Measurements from ENCODE around the gene CRIP2.

The CRIP2 gene

DNA sequence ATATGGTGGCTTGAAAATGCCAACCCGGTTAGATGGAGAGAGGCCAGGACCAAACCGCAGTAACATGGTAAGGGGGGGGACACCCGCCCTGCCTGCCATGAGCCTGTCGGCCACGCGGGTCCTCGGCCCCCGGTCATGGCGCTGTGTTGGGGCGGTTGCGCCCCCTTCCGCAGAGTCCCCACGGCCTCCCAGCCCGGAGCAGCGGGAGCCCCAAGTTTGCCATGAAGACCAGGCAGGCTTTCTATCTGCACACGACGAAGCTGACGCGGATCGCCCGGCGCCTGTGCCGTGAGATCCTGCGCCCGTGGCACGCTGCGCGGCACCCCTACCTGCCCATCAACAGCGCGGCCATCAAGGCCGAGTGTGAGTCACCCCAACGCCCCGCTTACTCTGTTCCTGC lies 10.1 kb upstream of the CRIP2 start:
- DNase-seq (ENCODE audit: low read depth): no peak

DNA sequence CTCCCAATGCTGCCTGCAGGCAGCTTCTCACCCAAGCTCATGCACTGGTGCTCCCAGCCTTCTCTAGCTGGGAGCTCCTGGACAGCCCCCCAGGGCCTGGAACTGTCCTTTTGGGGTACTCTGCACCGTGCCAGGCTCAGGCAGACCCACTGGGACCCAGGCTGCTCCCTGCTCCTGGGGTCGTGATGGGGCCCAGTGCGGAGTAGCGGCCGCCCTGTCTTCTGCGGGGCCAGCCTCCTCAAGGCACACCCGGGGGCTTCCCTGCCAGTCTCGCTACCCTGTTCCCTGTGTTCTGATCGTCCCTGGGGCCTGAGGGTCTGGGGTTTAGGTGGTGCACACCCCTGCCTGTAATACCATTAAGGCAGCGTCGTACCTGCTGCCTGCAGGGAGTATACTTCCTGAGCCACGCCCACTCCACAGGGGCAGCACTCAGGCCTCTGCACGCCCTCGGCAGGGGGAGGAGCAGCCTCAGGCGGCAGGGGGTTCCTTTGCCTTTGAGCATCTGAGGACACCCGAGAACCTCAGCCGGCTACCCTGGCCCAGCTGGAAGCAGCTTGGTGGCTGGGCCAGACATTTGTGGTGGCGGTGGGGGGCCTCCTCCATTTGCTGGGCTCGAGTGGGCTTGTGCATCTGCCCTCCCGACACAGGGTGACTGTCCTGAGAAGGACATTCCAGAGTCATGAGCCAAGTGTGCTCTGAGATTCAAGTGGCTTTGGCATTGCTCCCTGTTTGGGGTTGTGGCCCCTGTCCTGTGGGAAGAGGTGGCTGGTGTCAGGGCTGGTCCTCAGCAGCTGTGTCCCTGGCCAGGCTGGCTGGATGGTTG lies 9.2 kb upstream of the CRIP2 start:
- DNase-seq (ENCODE audit: low read depth): no peak

DNA sequence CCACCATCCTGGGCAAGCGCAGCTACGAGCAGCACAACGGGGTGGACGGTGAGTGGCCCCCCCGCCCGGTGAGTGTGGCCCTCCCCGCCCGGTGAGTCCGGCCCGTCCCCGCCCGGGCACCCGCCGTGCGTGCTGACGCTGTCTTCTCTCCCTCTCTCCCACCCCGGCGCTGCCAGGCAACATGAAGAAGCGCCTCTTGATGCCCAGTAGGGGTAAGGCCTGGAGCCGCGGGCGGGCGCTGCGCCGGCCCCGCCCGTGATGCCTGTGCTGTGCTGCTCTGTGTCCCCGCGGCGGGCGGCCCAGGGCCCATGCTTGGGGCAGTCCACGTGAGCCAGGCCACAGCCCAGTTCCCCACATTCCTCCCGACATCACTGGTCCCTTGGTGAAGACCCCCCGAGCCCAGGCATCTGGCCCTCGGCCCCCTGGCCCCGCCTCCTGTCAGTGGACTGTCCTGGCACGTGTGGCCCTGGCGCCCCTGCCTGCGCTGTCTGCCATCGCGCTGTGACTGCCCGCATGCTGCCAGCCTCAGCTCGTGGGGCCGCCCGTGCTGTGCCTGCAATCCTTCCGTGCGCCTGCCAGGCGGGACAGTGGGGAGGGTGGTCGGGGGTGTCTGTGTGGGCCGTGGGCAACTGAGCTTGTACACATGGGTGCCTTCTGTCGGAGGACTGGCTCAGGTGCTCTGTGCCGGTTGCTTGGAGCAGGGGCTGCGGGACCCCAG lies 7.9 kb upstream of the CRIP2 start:
- DNase-seq (ENCODE audit: low read depth): no peak

DNA sequence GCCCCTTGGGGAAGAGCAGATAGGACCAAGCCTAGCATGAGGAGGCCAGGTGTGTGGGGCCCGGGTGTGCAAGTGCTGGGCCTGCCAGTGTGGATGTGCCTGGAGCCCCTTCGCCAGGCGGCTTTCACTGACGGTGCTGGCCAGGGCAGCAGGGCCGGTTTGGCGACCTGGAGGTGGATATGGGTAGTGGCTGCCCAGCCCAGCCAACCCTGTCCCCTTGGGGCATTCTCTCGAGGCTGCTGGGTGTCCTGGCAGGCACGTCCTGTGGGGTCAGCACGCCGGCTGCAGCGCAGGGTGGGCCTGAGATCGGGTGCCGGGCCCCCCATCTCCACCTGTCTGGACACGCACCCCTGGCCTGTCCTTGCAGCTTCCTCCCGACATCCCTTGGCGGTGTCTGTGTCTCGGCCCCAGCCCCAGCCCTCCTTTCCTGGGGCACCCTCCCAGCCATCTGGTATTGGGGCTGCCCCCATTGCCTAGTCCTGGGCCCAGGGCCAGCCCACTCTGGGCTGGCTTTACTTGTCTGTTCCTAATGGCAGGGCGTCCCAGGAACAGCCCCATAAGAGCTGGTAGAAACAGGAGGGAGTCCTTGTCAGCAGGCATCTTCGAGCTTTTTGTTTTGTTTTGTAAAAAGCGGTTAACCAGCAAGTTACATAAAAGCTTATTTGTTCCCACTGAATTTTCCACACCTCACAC lies 7.2 kb upstream of the CRIP2 start:
- DNase-seq (ENCODE audit: low read depth): no peak

DNA sequence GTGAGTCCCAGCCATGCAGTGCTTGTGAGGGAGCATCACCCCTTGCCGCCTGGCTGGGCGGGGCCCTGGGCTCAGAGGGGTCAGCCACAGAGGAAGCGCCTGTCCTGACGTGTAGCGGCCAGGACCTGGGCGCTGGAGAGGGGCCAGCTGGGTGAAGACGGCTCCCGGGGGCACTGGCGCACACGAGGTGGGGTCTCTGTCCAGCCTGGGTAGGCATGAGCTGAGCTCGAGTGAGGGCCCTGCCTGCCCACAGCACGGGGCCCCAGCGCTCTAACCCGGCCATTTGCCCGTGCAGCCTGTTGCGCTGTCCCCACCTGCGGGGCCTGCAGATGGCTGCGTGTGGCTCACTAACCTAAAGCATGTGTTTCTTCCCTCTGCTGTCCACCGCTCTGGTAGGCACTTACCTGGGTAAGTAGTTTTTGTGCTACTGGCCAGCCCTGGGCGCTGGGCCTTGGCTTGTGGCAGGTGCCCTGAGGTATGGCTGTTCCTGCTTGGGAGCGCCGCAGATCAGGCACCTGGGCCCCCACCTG lies 6.6 kb upstream of the CRIP2 start:
- DNase-seq (ENCODE audit: low read depth): no peak

DNA sequence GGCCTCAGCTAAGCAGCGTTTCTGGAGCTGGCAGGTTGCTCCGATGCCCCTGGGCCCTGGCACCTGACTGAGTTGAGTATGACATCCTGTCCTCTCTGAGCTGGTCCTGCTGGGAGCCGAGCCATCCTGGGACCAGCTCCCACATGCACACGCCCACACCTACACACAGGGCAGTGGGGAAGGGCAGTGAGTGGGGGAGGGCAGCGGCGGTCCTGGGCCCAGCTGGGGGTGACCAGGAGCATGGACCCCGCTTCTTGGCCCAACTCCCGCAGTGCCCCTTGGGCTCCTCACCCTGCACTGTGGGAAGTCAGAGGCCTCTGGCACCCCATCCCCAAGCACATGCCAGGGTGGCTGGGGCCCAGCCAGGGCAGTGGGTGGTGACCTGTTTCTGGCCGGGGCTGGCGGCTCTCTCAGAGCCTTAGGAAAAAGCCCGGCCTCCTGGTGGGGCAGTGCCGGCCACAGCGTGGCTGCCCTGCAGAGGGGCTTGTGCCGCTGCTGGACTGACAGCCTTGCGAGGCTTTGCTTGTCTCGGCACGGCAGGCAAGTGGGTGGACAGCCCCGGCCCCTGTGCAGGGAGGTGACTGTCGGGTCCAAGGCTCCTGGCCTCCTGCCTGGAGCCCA lies 5.9 kb upstream of the CRIP2 start:
- DNase-seq (ENCODE audit: low read depth): no peak

DNA sequence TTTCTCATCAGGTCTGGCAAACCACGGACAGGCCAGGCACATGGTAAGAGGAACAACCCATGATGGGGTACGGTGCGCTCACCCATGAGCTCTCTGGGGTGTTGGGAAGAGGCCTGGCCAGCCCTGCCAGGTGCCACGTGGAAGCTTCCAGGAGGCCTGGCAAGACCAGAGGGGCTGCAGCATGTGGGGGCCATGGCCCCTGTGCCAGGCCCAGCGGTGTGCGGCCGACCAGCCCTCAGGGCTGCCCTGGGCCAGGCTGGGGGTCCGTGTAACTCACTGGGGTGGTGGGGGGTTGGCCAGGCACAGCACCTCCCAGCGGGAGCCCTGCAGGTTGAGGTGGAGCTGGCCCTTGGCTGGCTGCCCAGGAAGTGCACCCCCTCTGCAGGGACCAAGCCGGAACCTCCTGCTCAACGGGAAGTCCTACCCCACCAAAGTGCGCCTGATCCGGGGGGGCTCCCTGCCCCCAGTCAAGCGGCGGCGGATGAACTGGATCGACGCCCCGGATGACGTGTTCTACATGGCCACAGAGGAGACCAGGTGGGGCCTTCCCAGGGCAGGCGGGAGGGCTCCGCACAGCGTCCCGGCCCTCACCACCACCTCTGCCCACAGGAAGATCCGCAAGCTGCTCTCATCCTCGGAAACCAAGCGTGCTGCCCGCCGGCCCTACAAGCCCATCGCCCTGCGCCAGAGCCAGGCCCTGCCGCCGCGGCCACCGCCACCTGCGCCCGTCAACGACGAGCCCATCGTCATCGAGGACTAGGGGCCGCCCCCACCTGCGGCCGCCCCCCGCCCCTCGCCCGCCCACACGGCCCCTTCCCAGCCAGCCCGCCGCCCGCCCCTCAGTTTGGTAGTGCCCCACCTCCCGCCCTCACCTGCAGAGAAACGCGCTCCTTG lies 4.9 kb upstream of the CRIP2 start:
- DNase-seq (ENCODE audit: low read depth): no peak

DNA sequence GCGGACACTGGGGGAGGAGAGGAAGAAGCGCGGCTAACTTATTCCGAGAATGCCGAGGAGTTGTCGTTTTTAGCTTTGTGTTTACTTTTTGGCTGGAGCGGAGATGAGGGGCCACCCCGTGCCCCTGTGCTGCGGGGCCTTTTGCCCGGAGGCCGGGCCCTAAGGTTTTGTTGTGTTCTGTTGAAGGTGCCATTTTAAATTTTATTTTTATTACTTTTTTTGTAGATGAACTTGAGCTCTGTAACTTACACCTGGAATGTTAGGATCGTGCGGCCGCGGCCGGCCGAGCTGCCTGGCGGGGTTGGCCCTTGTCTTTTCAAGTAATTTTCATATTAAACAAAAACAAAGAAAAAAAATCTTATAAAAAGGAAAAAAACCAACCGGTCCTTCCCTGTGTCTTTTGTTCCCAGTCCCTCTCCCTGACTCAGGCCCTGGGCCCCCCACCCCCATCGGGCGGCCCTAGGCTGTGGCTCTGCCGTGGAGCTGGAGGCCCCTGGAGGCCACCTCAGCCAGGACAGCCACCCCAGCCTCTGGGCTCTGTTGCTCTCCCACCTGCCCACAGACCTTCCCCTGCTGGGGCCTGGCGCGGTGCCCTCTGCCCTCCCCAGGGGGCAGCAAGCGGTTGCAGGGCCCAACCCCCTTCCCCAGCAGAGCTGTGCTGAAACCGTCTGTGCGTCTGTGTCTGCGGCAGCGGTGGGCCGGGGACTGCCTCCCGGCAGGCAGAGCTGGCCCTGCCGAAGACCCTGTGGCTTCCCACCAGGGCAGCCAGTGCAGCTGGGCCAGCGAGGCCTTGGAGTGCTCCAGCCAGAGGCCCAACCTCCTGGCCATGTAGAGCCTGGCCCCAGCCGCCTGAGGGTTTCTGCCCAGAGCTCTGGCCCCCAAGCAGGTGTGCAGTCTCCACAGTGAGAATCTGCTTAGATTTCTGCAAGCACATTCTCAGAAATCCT lies 4.0 kb upstream of the CRIP2 start:
- DNase-seq (ENCODE audit: low read depth): no peak

DNA sequence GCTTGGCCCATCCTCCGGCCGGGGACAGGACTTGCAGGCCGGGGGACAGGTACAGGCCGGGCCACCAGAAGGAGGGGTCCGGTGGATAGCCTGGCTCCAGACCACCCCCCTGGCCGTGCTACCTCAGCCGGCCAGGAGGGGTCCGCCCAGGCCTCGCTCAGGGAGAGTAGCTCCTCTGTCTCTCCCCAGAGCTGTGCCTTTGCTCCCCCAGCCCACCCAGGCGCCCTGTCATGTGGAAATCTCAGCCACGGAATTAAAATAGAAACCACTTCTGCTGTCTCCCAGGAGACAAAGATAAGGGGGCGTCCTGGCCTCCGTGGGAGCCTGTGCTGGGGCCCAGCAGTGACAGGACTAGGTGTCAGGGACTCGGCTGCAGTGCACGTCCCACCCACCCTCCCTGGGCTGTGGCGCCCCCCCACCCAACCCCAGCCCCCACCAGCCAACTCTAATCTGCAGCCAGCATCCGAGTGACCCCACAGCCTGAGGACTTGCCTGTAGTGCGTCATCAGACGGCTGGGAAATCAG lies 3.3 kb upstream of the CRIP2 start:
- DNase-seq (ENCODE audit: low read depth): no peak

DNA sequence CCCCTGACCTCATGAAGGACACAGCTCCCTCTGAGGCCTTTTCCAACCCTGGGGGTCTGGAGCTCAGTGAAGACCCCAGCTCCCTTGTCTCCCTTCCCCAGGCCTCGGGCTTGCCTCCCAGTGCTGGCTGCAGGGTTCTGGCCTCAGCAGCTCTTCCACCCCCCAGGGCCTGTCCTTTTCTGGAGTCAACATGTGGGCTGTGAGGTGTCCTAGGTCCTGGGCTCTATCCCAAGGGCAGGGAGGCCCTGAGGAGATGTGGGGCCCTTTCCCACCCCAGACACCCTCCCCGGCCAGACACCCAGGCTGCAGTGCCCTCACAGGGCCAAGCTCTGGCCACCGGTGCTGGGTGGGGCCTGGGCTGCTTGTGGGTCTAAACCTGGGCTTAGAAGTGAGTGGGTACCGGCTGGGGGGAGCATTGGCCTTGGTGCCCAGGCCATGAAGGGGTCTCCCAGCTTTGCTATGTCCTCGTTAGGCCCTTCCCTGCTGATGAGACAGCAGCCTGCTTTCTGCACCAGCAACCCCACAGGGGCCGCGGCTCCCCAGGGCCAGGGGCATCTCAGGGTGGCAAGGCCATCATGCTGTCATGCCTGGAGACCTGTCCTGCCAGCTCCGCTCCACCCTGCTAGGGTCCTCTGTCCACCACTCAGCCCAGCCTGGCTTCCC lies 2.7 kb upstream of the CRIP2 start:
- no peak for DNase-seq (ENCODE audit: low read depth)

DNA sequence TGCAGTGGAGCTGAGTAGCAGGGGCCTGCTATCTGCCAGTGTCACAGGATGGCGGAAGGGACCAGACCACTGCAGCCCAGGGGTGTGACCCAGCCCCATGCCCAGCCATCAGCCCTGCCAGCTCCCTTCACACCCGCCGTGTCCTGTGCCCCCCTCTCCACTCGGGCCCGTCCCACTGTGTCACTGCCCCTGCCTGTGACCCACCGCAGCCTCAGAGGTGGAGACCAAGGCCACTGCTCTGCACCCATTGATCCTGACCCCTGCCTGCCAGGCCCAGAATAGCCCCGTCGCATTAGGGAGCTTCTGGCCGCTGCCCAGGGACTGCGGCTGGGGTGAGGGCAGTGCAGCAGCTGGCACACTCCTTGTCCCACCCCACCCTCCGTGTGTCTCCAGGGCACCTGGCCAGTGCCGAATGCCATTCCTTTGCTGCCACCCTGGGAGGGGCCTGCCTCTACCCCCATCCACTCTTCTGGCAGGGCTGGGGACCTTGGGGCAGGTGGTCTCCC lies 2.1 kb upstream of the CRIP2 start:
- no peak for DNase-seq (ENCODE audit: low read depth)

DNA sequence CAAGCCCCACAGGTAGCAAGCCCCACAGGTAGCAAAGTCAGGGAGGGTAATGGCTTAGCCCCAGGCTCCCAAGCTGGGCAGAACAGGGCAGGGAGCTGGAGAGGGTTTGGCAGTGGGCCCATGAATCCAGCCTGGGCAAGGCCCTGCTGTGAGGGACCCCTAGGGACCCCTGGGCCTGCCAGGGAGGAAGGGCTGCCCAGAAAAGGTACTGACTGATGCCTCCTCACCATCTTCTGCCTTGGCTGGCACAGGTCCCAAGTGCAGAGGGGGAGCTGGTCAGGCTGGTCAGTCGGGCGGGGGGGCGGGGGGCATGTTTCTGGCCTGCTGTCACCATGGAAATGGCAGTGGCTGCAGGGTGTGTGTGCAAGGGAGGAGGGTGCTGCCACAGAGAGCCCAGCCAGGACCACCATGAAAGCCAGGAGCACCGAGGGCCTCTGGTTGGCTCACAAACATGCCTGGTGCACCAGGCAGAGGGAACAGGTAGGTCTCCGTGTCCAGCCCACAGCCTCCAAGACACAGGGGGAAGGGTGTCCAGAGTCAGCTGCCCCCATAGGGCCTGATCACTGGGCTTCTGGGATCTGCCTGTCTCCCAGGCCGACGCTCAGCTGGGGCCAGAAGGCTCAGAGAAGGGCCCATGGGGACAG lies 1.5 kb upstream of the CRIP2 start:
- no peak for DNase-seq (ENCODE audit: low read depth)

DNA sequence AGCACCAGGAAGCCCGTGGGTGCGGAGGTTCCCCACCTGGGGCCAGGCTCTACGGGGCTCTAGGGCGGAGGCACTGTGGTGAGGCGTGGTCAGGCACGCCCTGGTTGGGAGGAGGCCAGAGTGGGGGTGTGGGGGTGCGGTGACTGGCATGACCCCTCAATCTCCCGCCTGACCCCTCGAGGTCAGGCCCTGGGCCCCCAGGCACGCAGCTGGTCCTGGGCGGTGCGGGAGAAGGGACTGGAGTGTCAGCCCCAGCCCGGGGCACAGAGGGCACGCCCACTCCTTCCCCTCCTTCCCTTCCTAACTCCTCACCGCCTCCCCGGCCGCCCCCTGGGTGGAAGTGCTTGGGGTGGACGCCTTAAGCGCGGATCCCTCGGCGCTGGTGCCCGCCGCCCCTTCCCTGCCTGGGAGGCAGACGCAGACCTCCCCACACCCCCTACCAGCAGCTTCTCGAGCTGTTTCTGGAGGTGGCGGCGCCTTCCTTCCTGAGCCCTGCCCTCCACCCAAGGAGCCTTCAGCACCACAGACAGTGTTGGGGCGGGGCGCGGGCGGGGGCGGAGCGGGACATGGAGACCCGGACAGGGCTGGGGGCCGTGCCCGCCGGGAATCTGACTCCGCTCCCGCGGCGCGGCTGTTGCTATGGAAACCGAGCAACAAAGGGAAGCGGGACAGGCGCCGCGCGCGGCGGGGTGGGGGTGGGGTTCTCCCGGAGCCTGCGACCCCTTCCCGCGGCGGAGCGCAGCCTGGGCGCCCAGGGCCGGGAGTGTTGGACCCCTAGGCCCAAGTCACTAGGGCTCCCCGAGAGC lies 741 bp upstream of the CRIP2 start:
- DNase-seq (ENCODE audit: low read depth): peak; percentile 58

DNA sequence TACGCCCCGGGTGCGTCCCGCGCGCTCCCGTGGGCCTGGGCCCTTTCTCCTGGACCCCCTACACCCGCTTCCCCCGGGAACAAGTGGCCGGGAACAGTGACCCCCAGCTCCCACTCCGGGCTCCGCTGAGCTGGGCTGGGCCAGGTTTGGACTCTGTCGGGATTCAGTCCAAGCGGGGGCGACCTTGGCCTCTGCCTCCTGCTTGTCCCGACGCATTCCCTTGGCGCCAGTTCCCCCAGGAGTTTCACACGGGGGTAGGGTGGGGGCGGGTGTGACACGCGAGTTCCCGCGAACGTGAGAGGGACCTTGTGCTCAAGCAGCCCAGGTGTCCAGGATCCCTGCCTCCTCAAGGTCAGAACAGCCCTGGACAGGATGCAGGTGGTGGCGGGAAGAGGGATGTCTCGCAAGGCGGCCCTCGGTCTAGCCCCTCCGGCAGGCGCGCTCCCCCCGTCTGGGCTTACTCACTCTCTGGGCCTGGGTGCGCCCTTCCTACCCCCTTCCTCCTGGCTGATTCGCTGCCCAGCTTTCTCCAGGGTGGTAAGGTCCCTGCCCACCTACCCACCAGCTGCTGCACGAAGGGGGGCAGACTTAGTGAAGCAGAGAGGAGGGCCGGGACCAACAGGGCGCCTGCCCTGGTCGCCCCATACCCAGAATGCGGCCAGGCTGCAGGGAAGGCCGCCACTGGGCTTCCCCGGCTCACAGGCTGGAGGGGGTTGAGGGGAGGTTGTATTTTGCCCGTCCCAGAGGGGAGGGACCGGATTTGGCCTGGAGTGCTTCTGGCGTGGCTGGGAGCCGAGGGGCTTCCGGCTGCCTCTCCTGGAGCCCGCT lies 862 bp downstream of the CRIP2 start:
- DNase-seq (ENCODE audit: low read depth): no peak

DNA sequence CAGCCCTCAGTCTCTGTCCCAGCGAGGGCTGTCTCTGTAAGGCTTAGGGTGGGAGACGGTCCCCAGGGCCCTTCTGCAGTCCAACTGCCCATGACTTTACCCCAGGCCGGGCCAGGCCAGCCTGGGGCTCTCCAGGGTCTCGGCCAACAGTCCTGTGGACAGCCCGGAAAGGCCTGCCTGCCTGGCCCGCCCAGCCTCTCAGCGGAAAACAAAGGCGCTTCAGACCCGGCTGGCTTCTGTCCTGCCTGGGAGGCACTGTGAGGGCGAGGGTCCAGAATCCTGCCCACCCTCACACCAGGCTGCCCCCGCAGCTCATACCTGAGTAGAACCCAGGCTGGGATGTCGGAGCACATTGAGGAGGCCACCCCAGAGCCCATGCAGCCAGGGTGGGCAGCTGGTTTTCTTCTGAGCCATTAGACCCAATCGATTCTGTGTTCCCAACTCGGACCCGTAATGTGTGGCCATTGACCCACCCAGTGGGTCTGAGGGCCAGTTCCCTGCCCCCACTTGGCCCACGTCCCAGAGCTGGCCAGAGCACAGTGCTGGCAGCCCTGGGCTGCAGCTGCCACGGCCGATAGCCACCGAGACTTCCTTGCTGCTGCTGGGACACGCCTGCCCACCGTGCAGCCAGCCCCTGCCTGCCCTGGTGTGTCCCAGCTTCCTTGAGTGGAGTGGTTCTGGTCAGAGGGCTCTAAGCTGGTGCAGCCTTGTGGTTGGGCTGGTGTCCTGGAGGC lies 1.6 kb downstream of the CRIP2 start:
- no peak for DNase-seq (ENCODE audit: low read depth)
